Duodenal mucosa (tissue), 2 donors: ENCODE measurements around the gene GNAI2.
"Not testable (repeated sequence)": the region's sequence is repeated elsewhere in the genome, so short reads cannot be mapped to it uniquely, and the experiment has no call there.

Source experiments
- H3K27ac ChIP-seq: one replicate; pipeline ENCODE4 v1.7.0; 2013; ENCODE audit warnings: low read depth, low read length
- H3K27me3 ChIP-seq, 2 donors: one replicate each; pipeline ENCODE4 v1.7.0; 2013; ENCODE audit warnings: low read length in 2 of 2, control low read depth in 1 of 2; ENCODE audit not compliant: insufficient read depth in 2 of 2, control insufficient read depth in 1 of 2
- H3K36me3 ChIP-seq, 2 donors: one replicate each; pipeline ENCODE4 v1.7.0; 2013; ENCODE audit warnings: low read length in 2 of 2, control low read depth in 1 of 2; ENCODE audit not compliant: insufficient read depth in 2 of 2, control insufficient read depth in 1 of 2
- H3K4me1 ChIP-seq, 2 donors: one replicate each; pipeline ENCODE4 v1.7.0; 2013; ENCODE audit warnings: low read length in 2 of 2, control low read depth in 1 of 2; ENCODE audit not compliant: insufficient read depth in 2 of 2, control insufficient read depth in 1 of 2
- H3K4me3 ChIP-seq, 2 donors: one replicate each; pipeline ENCODE4 v1.7.0; 2013; ENCODE audit warnings: low read length in 2 of 2, low read depth in 1 of 2
- H3K9ac ChIP-seq, 2 donors: one replicate each; pipeline ENCODE4 v1.7.0; 2013; ENCODE audit warnings: low read length in 2 of 2, low read depth in 1 of 2
- H3K9me3 ChIP-seq, 2 donors: one replicate each; pipeline ENCODE4 v1.7.0; 2013; ENCODE audit warnings: low read length in 2 of 2, control low read depth in 1 of 2; ENCODE audit not compliant: control insufficient read depth in 1 of 2

Gene GNAI2

GRCh38 chr3:50274371-50275104 lies 38.5 kb downstream of the GNAI2 start:
- peaks cover 29 to 44% of the 10 kb centered on the region in 2 donors for H3K4me1 ChIP-seq
- H3K9me3 ChIP-seq, result no peaks in the 10 kb centered on the region
- no peak overlapping the region for H3K27ac ChIP-seq
- H3K4me3 ChIP-seq, result no peak overlapping the region
- H3K27me3 ChIP-seq, result peaks cover 4 to 6% of the 10 kb centered on the region in 2 donors
- peaks cover 0 to 8% of the 10 kb centered on the region in 2 donors for H3K36me3 ChIP-seq
- H3K9ac ChIP-seq, result peak overlapping the region in 1 of 2 donors; percentile 43

DNA sequence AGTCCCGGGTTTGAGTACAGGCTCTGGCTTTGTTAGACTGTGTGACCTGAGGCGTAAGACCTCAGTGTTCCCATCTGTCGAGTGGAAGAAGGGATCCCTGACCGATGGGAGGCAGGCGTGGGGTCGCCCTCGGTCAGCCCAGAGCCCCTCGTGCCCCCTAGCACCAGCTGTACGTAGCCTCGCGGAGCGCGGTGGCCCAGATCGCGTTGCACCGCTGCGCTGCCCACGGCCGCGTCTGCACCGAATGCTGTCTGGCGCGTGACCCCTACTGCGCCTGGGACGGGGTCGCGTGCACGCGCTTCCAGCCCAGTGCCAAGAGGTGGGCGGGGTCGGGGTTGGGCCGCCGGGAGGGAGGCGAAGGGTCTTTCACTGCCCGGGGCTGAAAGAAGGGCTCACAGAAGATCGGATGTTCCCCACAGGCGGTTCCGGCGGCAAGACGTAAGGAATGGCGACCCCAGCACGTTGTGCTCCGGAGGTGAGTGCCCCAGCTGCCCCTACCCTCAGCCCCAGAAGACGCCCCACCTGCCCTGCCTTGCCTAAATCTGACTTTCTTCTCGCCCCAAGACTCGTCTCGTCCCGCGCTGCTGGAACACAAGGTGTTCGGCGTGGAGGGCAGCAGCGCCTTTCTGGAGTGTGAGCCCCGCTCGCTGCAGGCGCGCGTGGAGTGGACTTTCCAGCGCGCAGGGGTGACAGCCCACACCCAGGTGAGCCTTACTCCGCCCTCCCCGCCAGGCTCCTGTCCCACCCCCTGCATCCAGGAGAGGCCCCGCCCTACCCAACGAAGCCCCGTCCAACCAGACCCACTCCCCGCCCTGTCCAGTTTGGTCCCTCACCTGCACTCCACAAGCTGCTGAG lies 39.4 kb downstream of the GNAI2 start:
- no peak overlapping the region for H3K27ac ChIP-seq
- H3K9ac ChIP-seq, result no peak overlapping the region
- H3K9me3 ChIP-seq, result no peaks in the 10 kb centered on the region
- no peak overlapping the region for H3K4me3 ChIP-seq
- H3K27me3 ChIP-seq, result peaks cover 4 to 6% of the 10 kb centered on the region in 2 donors
- H3K36me3 ChIP-seq, result peaks cover 0 to 8% of the 10 kb centered on the region in 2 donors
- peaks cover 28 to 36% of the 10 kb centered on the region in 2 donors for H3K4me1 ChIP-seq

- Histone ChIP-seq H3K9me3 (no peaks in the 10 kb centered on the region), H3K4me3 (no peak overlapping the region), H3K27me3 (peaks cover 4 to 6% of the 10 kb centered on the region in 2 donors), H3K9ac (no peak overlapping the region), H3K36me3 (peaks cover 0 to 8% of the 10 kb centered on the region in 2 donors), H3K27ac (no peak overlapping the region), H3K4me1 (peaks cover 20 to 28% of the 10 kb centered on the region in 2 donors)
These were observed 40.2 kb downstream of the GNAI2 start for GRCh38 chr3:50275996-50276761.

DNA sequence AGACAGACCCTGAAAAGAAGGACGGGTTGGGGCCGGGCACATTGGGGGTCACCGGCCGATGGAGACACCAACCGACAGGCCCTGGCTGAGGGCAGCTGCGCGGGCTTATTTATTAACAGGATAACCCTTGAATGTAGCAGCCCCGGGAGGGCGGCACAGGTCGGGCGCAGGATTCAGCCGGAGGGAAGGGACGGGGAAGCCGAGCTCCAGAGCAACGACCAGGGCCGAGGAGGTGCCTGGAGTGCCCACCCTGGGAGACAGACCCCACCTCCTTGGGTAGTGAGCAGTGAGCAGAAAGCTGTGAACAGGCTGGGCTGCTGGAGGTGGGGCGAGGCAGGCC lies 40.7 kb downstream of the GNAI2 start:
- Histone ChIP-seq H3K9me3 (no peaks in the 10 kb centered on the region), H3K27me3 (peaks cover 4 to 6% of the 10 kb centered on the region in 2 donors), H3K4me1 (peaks cover 14 to 22% of the 10 kb centered on the region in 2 donors), H3K36me3 (peaks cover 0 to 8% of the 10 kb centered on the region in 2 donors), H3K4me3 (no peak overlapping the region), H3K27ac (no peak overlapping the region), H3K9ac (no peak overlapping the region)

GRCh38 chr3:50278123-50278879 lies 42.3 kb downstream of the GNAI2 start:
- no peaks in the 10 kb centered on the region for H3K9me3 ChIP-seq
- peaks cover 4 to 6% of the 10 kb centered on the region in 2 donors for H3K27me3 ChIP-seq
- no peak overlapping the region for H3K9ac ChIP-seq
- peaks cover 0 to 8% of the 10 kb centered on the region in 2 donors for H3K36me3 ChIP-seq
- H3K4me1 ChIP-seq, result peaks cover 7 to 13% of the 10 kb centered on the region in 2 donors
- H3K4me3 ChIP-seq, result no peak overlapping the region
- no peak overlapping the region for H3K27ac ChIP-seq

- H3K36me3 ChIP-seq, result peaks cover 0 to 8% of the 10 kb centered on the region in 2 donors
- peaks cover 4 to 6% of the 10 kb centered on the region in 2 donors for H3K27me3 ChIP-seq
- H3K27ac ChIP-seq, result no peak within 1 kb of the TSS
- no peak within 1 kb of the TSS for H3K4me3 ChIP-seq
- H3K9me3 ChIP-seq, result no peaks in the 10 kb centered on the region
- no peak within 1 kb of the TSS for H3K9ac ChIP-seq
- H3K4me1 ChIP-seq, result peaks cover 4 to 8% of the 10 kb centered on the region in 2 donors
These were observed 42.8 kb downstream of the GNAI2 start, which contains the start of gene LSMEM2 for GRCh38 chr3:50278880-50279224. LSMEM2 (plus strand) TSS chr3:50279087; CDS start chr3:50279114, 27 bp downstream.

GRCh38 chr3:50279255-50280016 lies 43.4 kb downstream of the GNAI2 start:
- peaks cover 0 to 2% of the 10 kb centered on the region in 2 donors for H3K4me1 ChIP-seq
- no peaks in the 10 kb centered on the region for H3K9me3 ChIP-seq
- peaks cover 0 to 8% of the 10 kb centered on the region in 2 donors for H3K36me3 ChIP-seq
- no peak overlapping the region for H3K27ac ChIP-seq
- H3K9ac ChIP-seq, result no peak overlapping the region
- peaks cover 2 to 6% of the 10 kb centered on the region in 2 donors for H3K27me3 ChIP-seq
- H3K4me3 ChIP-seq, result no peak overlapping the region

DNA sequence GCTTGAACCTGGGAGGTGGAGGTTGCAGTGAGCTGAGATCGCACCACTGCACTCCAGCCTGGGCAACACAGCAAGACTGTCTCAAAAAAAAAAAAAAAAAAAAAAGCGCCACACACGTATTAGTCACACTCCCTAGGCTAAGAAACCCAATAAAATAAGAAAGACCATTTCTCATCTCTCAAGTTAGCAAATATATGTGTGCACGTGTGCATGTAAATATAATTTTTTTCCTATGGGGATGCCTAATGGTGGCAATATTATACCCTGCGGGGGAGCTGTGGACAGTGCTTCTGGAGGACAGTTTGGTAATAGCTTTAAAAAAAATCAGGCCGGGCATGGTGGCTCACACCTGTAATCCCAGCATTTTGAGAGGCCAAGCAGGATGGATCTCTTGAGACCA lies 48.1 kb downstream of the GNAI2 start:
- not testable (repeated sequence) for H3K4me1 ChIP-seq, H3K27ac ChIP-seq, H3K4me3 ChIP-seq

More for the DNA sequence above, 48.1 kb downstream of the GNAI2 start:
- not testable (repeated sequence) for H3K9me3 ChIP-seq, H3K27me3 ChIP-seq, H3K9ac ChIP-seq
- H3K36me3 ChIP-seq, result peaks cover 21 to 27% of the 10 kb centered on the region in 2 donors
